Measurements from ENCODE around the gene CNTRL.

The CNTRL gene

DNA sequence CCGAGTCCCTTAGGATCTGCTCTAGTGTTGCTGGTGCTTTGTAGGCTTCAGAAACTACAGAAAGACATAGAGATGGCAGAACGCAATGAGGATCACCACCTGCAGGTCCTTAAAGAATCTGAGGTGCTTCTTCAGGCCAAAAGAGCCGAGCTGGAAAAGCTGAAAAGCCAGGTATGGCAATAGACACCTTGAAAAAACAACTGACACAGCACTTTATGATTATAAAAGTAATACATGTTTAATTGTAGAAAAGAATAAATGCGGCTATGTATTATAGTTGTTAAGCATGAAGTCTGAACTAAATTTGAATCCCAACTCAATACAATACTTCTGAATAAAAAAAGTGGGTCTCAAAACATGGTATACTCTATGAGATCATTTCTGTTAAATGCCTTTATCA lies 83.2 kb downstream of the CNTRL start:
- no peaks in the 10 kb centered on the region for H3K9me3 Mint-ChIP-seq
- H3K36me3 Mint-ChIP-seq (ENCODE audit: low read depth): peaks cover 49% of the 10 kb centered on the region
- TF ChIP-seq, protein P1, sequence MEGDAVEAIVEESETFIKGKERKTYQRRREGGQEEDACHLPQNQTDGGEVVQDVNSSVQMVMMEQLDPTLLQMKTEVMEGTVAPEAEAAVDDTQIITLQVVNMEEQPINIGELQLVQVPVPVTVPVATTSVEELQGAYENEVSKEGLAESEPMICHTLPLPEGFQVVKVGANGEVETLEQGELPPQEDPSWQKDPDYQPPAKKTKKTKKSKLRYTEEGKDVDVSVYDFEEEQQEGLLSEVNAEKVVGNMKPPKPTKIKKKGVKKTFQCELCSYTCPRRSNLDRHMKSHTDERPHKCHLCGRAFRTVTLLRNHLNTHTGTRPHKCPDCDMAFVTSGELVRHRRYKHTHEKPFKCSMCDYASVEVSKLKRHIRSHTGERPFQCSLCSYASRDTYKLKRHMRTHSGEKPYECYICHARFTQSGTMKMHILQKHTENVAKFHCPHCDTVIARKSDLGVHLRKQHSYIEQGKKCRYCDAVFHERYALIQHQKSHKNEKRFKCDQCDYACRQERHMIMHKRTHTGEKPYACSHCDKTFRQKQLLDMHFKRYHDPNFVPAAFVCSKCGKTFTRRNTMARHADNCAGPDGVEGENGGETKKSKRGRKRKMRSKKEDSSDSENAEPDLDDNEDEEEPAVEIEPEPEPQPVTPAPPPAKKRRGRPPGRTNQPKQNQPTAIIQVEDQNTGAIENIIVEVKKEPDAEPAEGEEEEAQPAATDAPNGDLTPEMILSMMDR (IDR thresholded peaks at IDR 0.05; ENCODE audit: unreplicated experiment in 3 of 3): no peak
- no peak overlapping the region for H3K4me3 Mint-ChIP-seq
- no peak overlapping the region for H3K27ac Mint-ChIP-seq
- H3K27me3 Mint-ChIP-seq (ENCODE audit: low read depth): no peaks in the 10 kb centered on the region
- no peaks in the 10 kb centered on the region for H3K4me1 Mint-ChIP-seq

DNA sequence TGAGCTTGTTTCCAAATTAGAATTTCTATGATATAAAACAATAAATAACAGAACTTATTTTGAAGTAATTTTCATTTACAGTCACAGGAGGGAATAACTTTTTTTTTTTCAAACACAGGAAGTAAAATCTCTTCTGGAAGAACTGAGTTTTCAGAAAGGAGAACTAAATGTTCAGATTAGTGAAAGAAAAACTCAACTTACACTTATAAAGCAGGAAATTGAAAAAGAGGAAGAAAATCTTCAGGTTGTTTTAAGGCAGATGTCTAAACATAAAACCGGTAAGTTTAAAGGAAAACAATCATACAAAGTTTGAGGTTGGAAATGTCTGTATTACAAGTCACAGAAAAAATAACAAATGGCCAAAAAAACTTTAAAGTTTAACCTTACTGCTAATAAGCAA lies 85.3 kb downstream of the CNTRL start:
- peaks cover 57% of the 10 kb centered on the region for H3K36me3 Mint-ChIP-seq (ENCODE audit: low read depth)
- H3K4me1 Mint-ChIP-seq: no peaks in the 10 kb centered on the region
- TF ChIP-seq, protein P1 (IDR thresholded peaks at IDR 0.05; ENCODE audit: unreplicated experiment in 3 of 3): no peak
- H3K4me3 Mint-ChIP-seq: no peak overlapping the region
- no peak overlapping the region for H3K27ac Mint-ChIP-seq
- no peaks in the 10 kb centered on the region for H3K9me3 Mint-ChIP-seq
- no peaks in the 10 kb centered on the region for H3K27me3 Mint-ChIP-seq (ENCODE audit: low read depth)

DNA sequence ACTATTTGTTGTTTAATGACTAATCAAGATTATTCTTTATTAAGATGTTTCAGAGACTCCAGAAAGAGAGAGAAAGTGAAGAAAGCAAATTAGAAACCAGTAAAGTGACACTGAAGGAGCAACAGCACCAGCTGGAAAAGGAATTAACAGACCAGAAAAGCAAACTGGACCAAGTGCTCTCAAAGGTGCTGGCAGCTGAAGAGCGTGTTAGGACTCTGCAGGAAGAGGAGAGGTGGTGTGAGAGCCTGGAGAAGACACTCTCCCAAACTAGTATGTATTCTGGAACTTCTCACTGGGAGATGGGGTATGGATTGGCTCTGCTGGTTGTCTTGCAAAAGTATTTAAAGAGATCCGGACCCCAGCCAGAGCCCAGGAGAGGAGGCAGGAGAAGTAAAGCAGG lies 93.3 kb downstream of the CNTRL start:
- Mint-ChIP-seq H3K27ac (no peak overlapping the region), H3K27me3 (ENCODE audit: low read depth) (no peaks in the 10 kb centered on the region), H3K9me3 (no peaks in the 10 kb centered on the region), H3K4me3 (no peak overlapping the region), H3K4me1 (no peaks in the 10 kb centered on the region), H3K36me3 (ENCODE audit: low read depth) (peaks cover 60% of the 10 kb centered on the region)
- TF ChIP-seq, protein P1 (IDR thresholded peaks at IDR 0.05; ENCODE audit: unreplicated experiment in 3 of 3): no peak

DNA sequence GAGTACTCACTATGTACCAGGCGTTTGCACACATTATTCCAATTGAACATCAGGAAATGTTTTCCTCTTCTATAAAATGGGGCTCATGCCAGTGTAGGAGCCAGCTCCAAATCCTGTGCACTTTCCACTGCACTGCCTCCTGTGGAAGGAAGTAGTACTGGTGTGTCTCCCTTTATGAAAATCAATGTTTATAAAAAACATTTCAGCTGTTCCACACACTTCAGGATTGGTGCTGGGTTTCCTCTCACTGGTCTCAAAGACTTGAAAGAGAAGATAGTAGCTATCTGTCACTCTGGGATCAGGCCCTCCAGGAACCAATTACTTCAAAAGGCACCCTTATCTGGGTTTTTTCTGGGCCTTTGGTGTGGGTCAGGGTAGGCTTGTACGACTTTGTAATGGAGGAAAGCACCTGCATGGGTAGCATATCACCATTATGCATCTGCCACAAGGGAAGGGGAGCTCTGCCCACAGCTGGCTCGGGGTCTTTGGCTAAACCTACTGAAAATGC lies 94.4 kb downstream of the CNTRL start:
- no peak overlapping the region for H3K27ac Mint-ChIP-seq
- H3K36me3 Mint-ChIP-seq (ENCODE audit: low read depth): peaks cover 62% of the 10 kb centered on the region
- H3K4me3 Mint-ChIP-seq: no peak overlapping the region
- no peaks in the 10 kb centered on the region for H3K4me1 Mint-ChIP-seq
- no peaks in the 10 kb centered on the region for H3K27me3 Mint-ChIP-seq (ENCODE audit: low read depth)
- TF ChIP-seq, protein P1 (IDR thresholded peaks at IDR 0.05; ENCODE audit: unreplicated experiment in 3 of 3): peak; percentile 23 to 41 (median 37)
- H3K9me3 Mint-ChIP-seq: no peaks in the 10 kb centered on the region

DNA sequence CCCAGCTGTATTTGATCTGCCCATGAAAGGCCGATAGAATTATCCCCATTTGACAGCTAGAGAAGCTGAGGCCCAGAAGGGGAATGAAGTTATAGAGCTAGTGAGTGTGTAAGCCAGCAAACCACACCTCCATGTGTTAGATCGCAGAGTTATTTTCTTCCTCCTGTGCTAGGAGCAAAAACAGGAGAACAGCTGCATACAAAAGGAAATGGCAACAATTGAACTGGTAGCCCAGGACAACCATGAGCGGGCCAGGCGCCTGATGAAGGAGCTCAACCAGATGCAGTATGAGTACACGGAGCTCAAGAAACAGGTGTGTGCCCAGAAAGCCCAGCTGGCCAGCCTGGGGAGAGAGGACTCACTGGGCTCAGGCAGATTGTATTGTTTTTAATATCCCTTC lies 96.5 kb downstream of the CNTRL start:
- Mint-ChIP-seq H3K4me1 (no peaks in the 10 kb centered on the region), H3K9me3 (no peaks in the 10 kb centered on the region), H3K36me3 (ENCODE audit: low read depth) (peaks cover 65% of the 10 kb centered on the region), H3K4me3 (no peak overlapping the region), H3K27me3 (ENCODE audit: low read depth) (no peaks in the 10 kb centered on the region), H3K27ac (no peak overlapping the region)
- TF ChIP-seq, protein P1 (IDR thresholded peaks at IDR 0.05; ENCODE audit: unreplicated experiment in 3 of 3): no peak

DNA sequence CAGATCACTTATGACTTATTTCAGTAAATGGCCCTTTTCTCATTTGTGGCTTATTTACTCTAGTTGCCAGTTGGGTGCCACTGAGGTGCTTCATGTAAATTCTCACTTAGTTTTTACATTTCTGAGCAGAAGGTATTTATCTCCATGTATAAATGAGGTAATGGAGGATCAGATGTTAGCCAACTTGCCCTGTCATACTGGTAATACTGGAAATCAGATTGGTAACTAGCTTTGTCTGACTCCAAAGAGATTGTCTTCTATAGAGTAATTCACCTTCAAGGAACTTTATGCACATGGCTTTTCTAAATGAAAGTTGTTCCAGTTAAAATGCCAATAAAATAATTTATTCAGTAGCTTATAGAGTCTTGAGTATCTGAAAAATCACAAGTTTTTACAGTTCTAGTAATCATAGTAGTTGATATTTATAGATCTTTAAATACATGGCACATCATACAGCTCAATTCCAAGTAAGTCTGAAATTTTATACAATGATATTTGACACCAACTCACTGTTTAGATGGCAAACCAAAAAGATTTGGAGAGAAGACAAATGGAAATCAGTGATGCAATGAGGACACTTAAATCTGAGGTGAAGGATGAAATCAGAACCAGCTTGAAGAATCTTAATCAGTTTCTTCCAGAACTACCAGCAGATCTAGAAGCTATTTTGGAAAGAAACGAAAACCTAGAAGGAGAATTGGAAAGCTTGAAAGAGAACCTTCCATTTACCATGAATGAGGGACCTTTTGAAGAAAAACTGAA lies 98.2 kb downstream of the CNTRL start:
- H3K4me1 Mint-ChIP-seq: no peaks in the 10 kb centered on the region
- H3K4me3 Mint-ChIP-seq: no peak overlapping the region
- no peaks in the 10 kb centered on the region for H3K27me3 Mint-ChIP-seq (ENCODE audit: low read depth)
- H3K27ac Mint-ChIP-seq: no peak overlapping the region
- no peaks in the 10 kb centered on the region for H3K9me3 Mint-ChIP-seq
- peaks cover 64% of the 10 kb centered on the region for H3K36me3 Mint-ChIP-seq (ENCODE audit: low read depth)
- TF ChIP-seq, protein P1 (IDR thresholded peaks at IDR 0.05; ENCODE audit: unreplicated experiment in 3 of 3): no peak
